HCT116 (cell line): ENCODE measurements around the gene EPG5. TPM values are rescaled to one million over a fixed set of nuclear protein-coding genes. Genes with fewer than 3 reads are reported as not detected.

Experiments used
- ATAC-seq: fragments of 200-7000 bp; cut with Tn5 transposase; 2 replicates; pipeline ENCODE4 v1.9.1; 2020; ENCODE audit warnings: mild to moderate bottlenecking, moderate library complexity
- BruUV-seq: library from RNA; stranded (reverse); fragments of 400-500 nt; replicated peaks from 2 replicates; lab custom pipeline; 2021; lab: Mats Ljungman, UMichigan
- CTCF ChIA-PET: fragments of 300-600 bp; sonication (Branson Sonifier 250); formaldehyde crosslinking; loops from one replicate; lab custom pipeline; 2021; ENCODE audit warnings: antibody characterized with exemption; lab: Charles Lee
- POLR2A ChIA-PET: fragments of 300-600, 350-600 bp; sonication (Branson Sonifier 250); formaldehyde crosslinking; loops from one replicate; lab custom pipeline; 2021; ENCODE audit warnings: antibody characterized with exemption; lab: Charles Lee
- RAD21 ChIA-PET, 2 experiments: fragments of 300-600 bp; sonication (Branson Sonifier 250); formaldehyde crosslinking; loops; one replicate each; lab custom pipeline; 2023; ENCODE audit warnings: low total read pairs in 2 of 2; ENCODE audit not compliant: uncharacterized antibody in 2 of 2, unreplicated experiment in 2 of 2, low non-redundant PET in 1 of 2; lab: Charles Lee
- DNase-seq: peaks from one replicate; pipeline ENCODE4 v3.0.0-alpha.2; 2010; ENCODE audit warnings: low read depth, low spot score
- H2AFZ ChIP-seq: fragments of 200-600 bp; shearing (Covaris generic), sonication (generic); 2 replicates; pipeline ENCODE4 v1.6.1; 2017; ENCODE audit warnings: low read depth, mixed run types, mixed read lengths, antibody characterized with exemption, low read length; ENCODE audit not compliant: poor library complexity, severe bottlenecking
- H3K27ac ChIP-seq: 2 replicates; pipeline ENCODE4 v1.5.1; 2012; ENCODE audit warnings: low read depth, low read length
- H3K27me3 ChIP-seq: fragments of 200-600 bp; sonication (generic); 2 replicates; pipeline ENCODE4 v1.6.1; 2016; ENCODE audit warnings: mixed run types, low read length, mixed read lengths; ENCODE audit not compliant: insufficient read depth
- H3K36me3 ChIP-seq, 2 experiments: fragments of 200-500 bp in 1 of 2; fragments of 200-600 bp in 1 of 2; sonication (Bioruptor generic) in 1 of 2; sonication (generic) in 1 of 2; 2 replicates each; pipeline versions ENCODE4 v1.5.1 to v1.6.1; 2014 to 2016; ENCODE audit warnings: low read length in 2 of 2, inconsistent platforms in 1 of 2, mixed read lengths in 1 of 2, mixed run types in 1 of 2; ENCODE audit not compliant: insufficient read depth in 2 of 2, control insufficient read depth in 1 of 2
- H3K4me1 ChIP-seq, 2 experiments: fragments of 200-600 bp in 1 of 2; sonication (generic) in 1 of 2; 2 replicates each; pipeline versions ENCODE4 v1.5.1 to v1.6.1; 2012 to 2017; ENCODE audit warnings: low read length in 2 of 2, inconsistent platforms in 1 of 2, mild to moderate bottlenecking in 1 of 2, mixed read lengths in 1 of 2, mixed run types in 1 of 2, moderate library complexity in 1 of 2; ENCODE audit not compliant: insufficient read depth in 2 of 2, control insufficient read depth in 1 of 2
- H3K4me2 ChIP-seq: fragments of 200-600 bp; sonication (generic); 2 replicates; pipeline ENCODE4 v1.6.1; 2017; ENCODE audit warnings: mixed run types, low read length, mixed read lengths
- H3K4me3 ChIP-seq, 2 experiments: fragments of 200-600 bp in 1 of 2; sonication (generic) in 1 of 2; replicated peaks in 1 of 2; 2 replicates each; pipeline ENCODE4 v1.5.1; 2011 to 2016; ENCODE audit warnings: low read length in 2 of 2, control low read depth in 1 of 2, low read depth in 1 of 2, mild to moderate bottlenecking in 1 of 2, mixed read lengths in 1 of 2, mixed run types in 1 of 2
- H3K79me2 ChIP-seq: fragments of 200-600 bp; sonication (generic); 2 replicates; pipeline ENCODE4 v1.6.1; 2017; ENCODE audit warnings: mild to moderate bottlenecking, mixed run types, low read length, moderate library complexity, mixed read lengths; ENCODE audit not compliant: insufficient read depth
- H3K9ac ChIP-seq: fragments of 200-600 bp; sonication (generic); 2 replicates; pipeline ENCODE4 v1.6.1; 2016; ENCODE audit warnings: low read length, mixed read lengths
- H3K9me2 ChIP-seq: fragments of 200-600 bp; sonication (generic), shearing (Covaris generic); 2 replicates; pipeline ENCODE4 v1.6.1; 2017; ENCODE audit warnings: mixed run types, mild to moderate bottlenecking, moderate library complexity; ENCODE audit not compliant: insufficient read depth
- H3K9me3 ChIP-seq, 2 experiments: fragments of 200-500 bp in 1 of 2; fragments of 200-600 bp in 1 of 2; sonication (Bioruptor generic) in 1 of 2; sonication (generic) in 1 of 2; 2 replicates each; pipeline ENCODE4 v1.6.1; 2014 to 2017; ENCODE audit warnings: low read length in 2 of 2, mixed read lengths in 2 of 2, inconsistent platforms in 1 of 2, low read depth in 1 of 2, mild to moderate bottlenecking in 1 of 2, mixed run types in 1 of 2, moderate library complexity in 1 of 2; ENCODE audit not compliant: control insufficient read depth in 1 of 2, insufficient read depth in 1 of 2
- H4K20me1 ChIP-seq: fragments of 200-600 bp; sonication (generic), shearing (Covaris generic); 2 replicates; pipeline ENCODE4 v1.6.1; 2017; ENCODE audit warnings: mixed run types, mild to moderate bottlenecking, moderate library complexity; ENCODE audit not compliant: insufficient read depth
- ATF3 ChIP-seq: IDR thresholded peaks from 2 replicates; pipeline ENCODE4 v1.6.1; 2012
- CBX3 ChIP-seq: IDR thresholded peaks from 2 replicates; pipeline ENCODE4 v1.6.1; 2012; ENCODE audit warnings: low read depth
- CEBPB ChIP-seq: IDR thresholded peaks from 2 replicates; pipeline ENCODE4 v1.6.1; 2012; ENCODE audit warnings: low read depth
- ELF1 ChIP-seq: IDR thresholded peaks from 2 replicates; pipeline ENCODE4 v1.6.1; 2012; ENCODE audit warnings: low read depth, borderline replicate concordance
- EZH2 ChIP-seq: fragments of 200-600 bp; sonication (generic); IDR thresholded peaks from 2 replicates; pipeline ENCODE4 v1.6.1; 2017; ENCODE audit warnings: antibody characterized with exemption, mixed run types
- POLR2A ChIP-seq: IDR thresholded peaks from 2 replicates; pipeline ENCODE4 v1.7.0; 2011; ENCODE audit warnings: borderline replicate concordance; ENCODE audit not compliant: insufficient read depth, insufficient read length; ENCODE audit errors: extremely low read depth
- POLR2AphosphoS5 ChIP-seq: IDR thresholded peaks from 2 replicates; pipeline ENCODE4 v1.6.1; 2011; ENCODE audit warnings: mild to moderate bottlenecking, low read depth, low read length, moderate library complexity
- SP1 ChIP-seq: IDR thresholded peaks from 2 replicates; pipeline ENCODE4 v1.6.1; 2012; ENCODE audit warnings: low read depth
- SRF ChIP-seq: IDR thresholded peaks from 2 replicates; pipeline ENCODE4 v1.6.1; 2012; ENCODE audit warnings: low read depth
- TCF7L2 ChIP-seq: IDR thresholded peaks from 2 replicates; pipeline ENCODE4 v1.7.0; 2011; ENCODE audit warnings: borderline replicate concordance, inconsistent platforms; ENCODE audit not compliant: insufficient read depth, insufficient read length; ENCODE audit errors: extremely low read depth
- YY1 ChIP-seq: IDR thresholded peaks from 2 replicates; pipeline ENCODE4 v1.6.1; 2011; ENCODE audit warnings: low read length, low read depth, moderate library complexity, mild to moderate bottlenecking; ENCODE audit not compliant: insufficient replicate concordance; ENCODE audit errors: extremely low read depth
- ZBTB33 ChIP-seq: IDR thresholded peaks from 2 replicates; pipeline ENCODE4 v1.6.1; 2011; ENCODE audit warnings: mild to moderate bottlenecking, low read length, moderate library complexity; ENCODE audit not compliant: insufficient replicate concordance; ENCODE audit errors: extremely low read depth
- intact Hi-C: fragments of 100-400 bp; cut with micrococcal nuclease; formaldehyde crosslinking; loops from 2 replicates; pipeline ENCODE4 v1.10.0; 2022
- total RNA-seq: library from RNA; stranded (reverse); gene quantifications from one replicate; pipeline ENCODE4 v1.2.1, GENCODE V29; 2021; ENCODE audit not compliant: unreplicated experiment

EPG5 gene
- total RNA-seq, 1 experiment from 2014 or later = 12.9 TPM

- no peak overlapping the region for H2AFZ ChIP-seq
- no peaks in the 10 kb centered on the region for H3K27me3 ChIP-seq
- no TSS peak for BruUV-seq
- no peaks in the 10 kb centered on the region for H3K79me2 ChIP-seq
- no peaks in the 10 kb centered on the region for H3K4me1 ChIP-seq
- H3K4me3 ChIP-seq = no peak overlapping the region
- H3K9me2 ChIP-seq = no peaks in the 10 kb centered on the region
- ChIA-PET POLR2A (no interaction called here), RAD21 (no interaction called here)
- intact Hi-C loops = no loop called here
- H3K9ac ChIP-seq = no peak overlapping the region
- no peaks in the 10 kb centered on the region for H3K36me3 ChIP-seq
- no peak for DNase-seq
- ATAC-seq = no peak
- no peaks in the 10 kb centered on the region for H4K20me1 ChIP-seq
- no peak overlapping the region for H3K4me2 ChIP-seq
- no peaks in the 10 kb centered on the region for H3K9me3 ChIP-seq
- TF ChIP-seq TCF7L2 (no peak), SP1 (no peak), CBX3 (no peak), SRF (no peak), POLR2AphosphoS5 (no peak), ZBTB33 (no peak), EZH2 (no peak), ELF1 (no peak), POLR2A (no peak)
- TF ChIP-seq, all 23 proteins: peak for 0
- CTCF ChIA-PET = no interaction called here
- no peak overlapping the region for H3K27ac ChIP-seq
These were observed 101.7 kb downstream of the EPG5 start for GRCh38 chr18:45865466-45865865.

- H3K4me1 ChIP-seq = no peaks in the 10 kb centered on the region
- no peaks in the 10 kb centered on the region for H3K79me2 ChIP-seq
- no peaks in the 10 kb centered on the region for H3K9me2 ChIP-seq
- BruUV-seq = no TSS peak
- no peaks in the 10 kb centered on the region for H3K27me3 ChIP-seq
- no peak overlapping the region for H3K9ac ChIP-seq
- ChIA-PET RAD21 (no interaction called here), CTCF (no interaction called here), POLR2A (no interaction called here)
- DNase-seq = no peak
- intact Hi-C loops = no loop called here
- no peak for ATAC-seq
- TF ChIP-seq YY1 (no peak), CEBPB (no peak), ATF3 (no peak)
- H3K36me3 ChIP-seq = no peaks in the 10 kb centered on the region
- H3K9me3 ChIP-seq = no peaks in the 10 kb centered on the region
- no peak overlapping the region for H2AFZ ChIP-seq
- H4K20me1 ChIP-seq = no peaks in the 10 kb centered on the region
- H3K4me2 ChIP-seq = no peak overlapping the region
- H3K4me3 ChIP-seq = no peak overlapping the region
- H3K27ac ChIP-seq = no peak overlapping the region
These were observed 103.0 kb downstream of the EPG5 start for GRCh38 chr18:45864081-45864480.
